H9 (cell line): ENCODE results near the gene TBCB. TPM values are rescaled to one million over a fixed set of nuclear protein-coding genes. Genes with fewer than 3 reads are reported as not detected.
"Not testable (repeated sequence)": the region's sequence is repeated elsewhere in the genome, so short reads cannot be mapped to it uniquely, and the experiment has no call there.

Source experiments
- DNase-seq: peaks from one replicate; pipeline ENCODE4 v3.0.0-alpha.2; 2017
- H2AFZ ChIP-seq: one replicate; pipeline ENCODE4 v1.6.1; 2013; ENCODE audit warnings: mild to moderate bottlenecking, low read length, control low read depth, moderate library complexity
- H2AK5ac ChIP-seq: 2 replicates; pipeline ENCODE4 v1.6.1; 2013; ENCODE audit warnings: low read length, control low read depth, mixed read lengths; ENCODE audit not compliant: insufficient read length
- H2BK120ac ChIP-seq: one replicate; pipeline ENCODE4 v1.6.1; 2013; ENCODE audit warnings: low read depth, mild to moderate bottlenecking, low read length, control low read depth, inconsistent platforms; ENCODE audit not compliant: poor library complexity, severe bottlenecking
- H2BK12ac ChIP-seq: 2 replicates; pipeline ENCODE4 v1.6.1; 2013; ENCODE audit warnings: low read length, control low read depth, mixed read lengths, low read depth; ENCODE audit not compliant: insufficient read length
- H2BK15ac ChIP-seq: 2 replicates; pipeline ENCODE4 v1.6.1; 2013; ENCODE audit warnings: low read depth, low read length, control low read depth
- H2BK20ac ChIP-seq: one replicate; pipeline ENCODE4 v1.6.1; 2013; ENCODE audit warnings: low read depth, mild to moderate bottlenecking, low read length, control low read depth, inconsistent platforms; ENCODE audit not compliant: poor library complexity, severe bottlenecking
- H2BK5ac ChIP-seq: 2 replicates; pipeline ENCODE4 v1.6.1; 2013; ENCODE audit warnings: low read length, control low read depth, mixed read lengths; ENCODE audit not compliant: insufficient read length
- H3K14ac ChIP-seq: 2 replicates; pipeline ENCODE4 v1.6.1; 2013; ENCODE audit warnings: low read length, control low read depth; ENCODE audit not compliant: insufficient read depth
- H3K18ac ChIP-seq: 2 replicates; pipeline ENCODE4 v1.6.1; 2013; ENCODE audit warnings: low read depth, mild to moderate bottlenecking, mixed read lengths, low read length, control low read depth; ENCODE audit not compliant: insufficient read length
- H3K23ac ChIP-seq: 2 replicates; pipeline ENCODE4 v1.6.1; 2013; ENCODE audit warnings: low read length, control low read depth, mixed read lengths, low read depth; ENCODE audit not compliant: insufficient read length
- H3K23me2 ChIP-seq: 2 replicates; pipeline ENCODE4 v1.6.1; 2013; ENCODE audit warnings: low read depth, mild to moderate bottlenecking, mixed read lengths, low read length, control low read depth; ENCODE audit not compliant: insufficient read length, poor library complexity, severe bottlenecking
- H3K27ac ChIP-seq: 2 replicates; pipeline ENCODE4 v1.5.1; 2013; ENCODE audit warnings: low read length, control low read depth, mixed read lengths, low read depth; ENCODE audit not compliant: insufficient read length
- H3K27me3 ChIP-seq: 2 replicates; pipeline ENCODE4 v1.6.1; 2013; ENCODE audit warnings: low read length, control low read depth, inconsistent platforms; ENCODE audit not compliant: insufficient read depth
- H3K4ac ChIP-seq: 2 replicates; pipeline ENCODE4 v1.6.1; 2013; ENCODE audit warnings: low read depth, mild to moderate bottlenecking, control low read depth, inconsistent platforms, low read length, moderate library complexity
- H3K4me1 ChIP-seq: 2 replicates; pipeline ENCODE4 v1.6.1; 2013; ENCODE audit warnings: low read length, control low read depth, inconsistent platforms; ENCODE audit not compliant: insufficient read depth
- H3K4me2 ChIP-seq: 2 replicates; pipeline ENCODE4 v1.6.1; 2013; ENCODE audit warnings: low read length, control low read depth, mixed read lengths; ENCODE audit not compliant: insufficient read length, insufficient read depth
- H3K56ac ChIP-seq: 2 replicates; pipeline ENCODE4 v1.6.1; 2013; ENCODE audit warnings: low read depth, mild to moderate bottlenecking, mixed read lengths, low read length, control low read depth; ENCODE audit not compliant: insufficient read length
- H3K79me1 ChIP-seq: 2 replicates; pipeline ENCODE4 v1.6.1; 2013; ENCODE audit warnings: low read depth, mild to moderate bottlenecking, moderate library complexity, low read length, control low read depth, inconsistent platforms; ENCODE audit not compliant: insufficient read depth, poor library complexity, severe bottlenecking
- H3K79me2 ChIP-seq: 2 replicates; pipeline ENCODE4 v1.6.1; 2013; ENCODE audit warnings: low read length, control low read depth, inconsistent platforms; ENCODE audit not compliant: insufficient read depth
- H3K9ac ChIP-seq: 2 replicates; pipeline ENCODE4 v1.6.1; 2013; ENCODE audit warnings: low read length, control low read depth, mixed read lengths; ENCODE audit not compliant: insufficient read length; ENCODE audit errors: extremely low read depth
- H3K9me3 ChIP-seq: one replicate; pipeline ENCODE4 v1.6.1; 2013; ENCODE audit warnings: low read depth, low read length, inconsistent platforms; ENCODE audit not compliant: control insufficient read depth
- H3T11ph ChIP-seq: one replicate; pipeline ENCODE4 v1.6.1; 2013; ENCODE audit warnings: mild to moderate bottlenecking, low read length, control low read depth, inconsistent platforms
- H4K20me1 ChIP-seq: one replicate; pipeline ENCODE4 v1.6.1; 2013; ENCODE audit not compliant: control insufficient read depth, insufficient read length, insufficient read depth
- H4K5ac ChIP-seq: 2 replicates; pipeline ENCODE4 v1.6.1; 2013; ENCODE audit warnings: low read depth, mild to moderate bottlenecking, mixed read lengths, low read length, control low read depth; ENCODE audit not compliant: insufficient read length
- H4K8ac ChIP-seq: replicated peaks from 2 replicates; pipeline ENCODE4 v1.6.1; 2013; ENCODE audit warnings: low read length, control low read depth, mixed read lengths, low read depth; ENCODE audit not compliant: insufficient read length
- H4K91ac ChIP-seq: 2 replicates; pipeline ENCODE4 v1.6.1; 2013; ENCODE audit warnings: low read depth, mild to moderate bottlenecking, moderate library complexity, mixed read lengths, low read length, control low read depth; ENCODE audit not compliant: insufficient read length
- H3K27ac Mint-ChIP-seq, 3 experiments: 2 replicates in 2 of 3; 3 replicates in 1 of 3; pipeline ENCODE4 v1.8.0; 2020 to 2021; ENCODE audit warnings: mixed read lengths in 3 of 3, mild to moderate bottlenecking in 1 of 3, moderate library complexity in 1 of 3
- H3K27me3 Mint-ChIP-seq: 2 replicates; pipeline ENCODE4 v1.8.0; 2021; ENCODE audit warnings: low read depth, mild to moderate bottlenecking, moderate library complexity, mixed read lengths
- H3K36me3 Mint-ChIP-seq, 3 experiments: 2 replicates in 2 of 3; 3 replicates in 1 of 3; pipeline ENCODE4 v1.8.0; 2020 to 2021; ENCODE audit warnings: low read depth in 3 of 3, mixed read lengths in 3 of 3; ENCODE audit not compliant: insufficient read depth in 1 of 3
- H3K4me1 Mint-ChIP-seq, 2 experiments: 2 replicates each; pipeline ENCODE4 v1.8.0; 2020; ENCODE audit warnings: mixed read lengths in 2 of 2
- H3K4me3 Mint-ChIP-seq, 2 experiments: 2 replicates in 1 of 2; 3 replicates in 1 of 2; pipeline ENCODE4 v1.8.0; 2020 to 2021; ENCODE audit warnings: mild to moderate bottlenecking in 2 of 2, mixed read lengths in 2 of 2, moderate library complexity in 1 of 2
- H3K9me3 Mint-ChIP-seq, 2 experiments: 2 replicates in 1 of 2; 3 replicates in 1 of 2; pipeline ENCODE4 v1.8.0; 2020; ENCODE audit warnings: mild to moderate bottlenecking in 2 of 2, mixed read lengths in 2 of 2, moderate library complexity in 1 of 2
- WGBS: extraction: QIAGEN DNeasy Blood & Tissue Kit; methylation state at CpG from one replicate; pipeline ENCODE4 v1.1.7; 2013; ENCODE audit warnings: missing lambda C conversion rate, low lambda C conversion rate, mixed read lengths; ENCODE audit not compliant: insufficient read length; ENCODE audit errors: extremely low coverage; 5-methylcytosine and 5-hydroxymethylcytosine counted together
- total RNA-seq: library from RNA; stranded (reverse); gene quantifications from 2 replicates; pipeline ENCODE4 v1.2.1, GENCODE V29; 2021

Gene TBCB
- total RNA-seq, 1 experiment from 2014 or later, result 216 TPM

DNA sequence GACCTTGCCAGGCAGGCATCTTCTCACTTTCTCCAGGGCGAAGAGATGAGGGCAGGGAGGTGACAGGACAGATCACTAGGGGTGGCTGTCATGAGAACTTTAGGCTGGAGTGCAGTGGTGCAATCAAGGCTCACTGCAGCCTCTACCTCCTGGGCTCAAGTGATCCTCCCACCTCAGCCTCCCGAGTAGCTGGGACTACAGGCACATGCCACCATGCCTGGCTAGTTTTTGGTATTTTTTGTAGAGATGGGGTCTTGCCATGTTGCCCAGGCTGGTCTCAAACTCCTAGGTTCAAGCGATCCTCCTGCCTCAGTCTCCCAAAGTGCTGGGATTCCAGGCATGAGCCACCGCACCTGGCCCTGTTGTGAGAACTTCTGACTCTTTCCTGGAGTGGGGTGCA, 19.6 kb downstream of the TBCB start:
- WGBS, result no CpG with 5 or more reads among the region's 4 CpGs
- H3K36me3 Mint-ChIP-seq, H3K23ac ChIP-seq, H3K9me3 Mint-ChIP-seq, H4K5ac ChIP-seq, H3K4me3 Mint-ChIP-seq, H3K23me2 ChIP-seq, H3K79me1 ChIP-seq, H2BK15ac ChIP-seq, H3K56ac ChIP-seq, H3K9ac ChIP-seq, H3K18ac ChIP-seq, H2BK5ac ChIP-seq, H3K4me1 ChIP-seq, H3K9me3 ChIP-seq, H3T11ph ChIP-seq, H3K27me3 Mint-ChIP-seq, H2BK12ac ChIP-seq, H3K4ac ChIP-seq, DNase-seq, H3K27ac ChIP-seq, H3K4me2 ChIP-seq, H4K8ac ChIP-seq, H3K79me2 ChIP-seq, H2BK20ac ChIP-seq, H2AK5ac ChIP-seq, H4K20me1 ChIP-seq, H2BK120ac ChIP-seq, H4K91ac ChIP-seq, H2AFZ ChIP-seq, H3K27me3 ChIP-seq, H3K14ac ChIP-seq: not testable (repeated sequence)
- peak overlapping the region in 1 of 3 experiments; percentile 76; a peak in 1 of 7 replicates for H3K27ac Mint-ChIP-seq
- H3K4me1 Mint-ChIP-seq, result peaks cover 10 to 15% of the 10 kb centered on the region in 2 experiments
